T-helper 1 cell treated with Interleukin-12 subunit alpha and Interleukin-12 subunit beta and Interleukin-4 antibody, amounts not matched to agents 30 μg/mL and 1 μg/mL, for 36 hours (primary cell): ENCODE measurements around the gene HGFAC.

Source experiments
- H3K27ac Mint-ChIP-seq: one replicate; pipeline ENCODE4 v1.8.0; 2021; ENCODE audit warnings: mild to moderate bottlenecking, mixed read lengths
- H3K27me3 Mint-ChIP-seq: one replicate; pipeline ENCODE4 v1.8.0; 2021; ENCODE audit warnings: low read depth, mixed read lengths
- H3K36me3 Mint-ChIP-seq: one replicate; pipeline ENCODE4 v1.8.0; 2021; ENCODE audit warnings: low read depth, mixed read lengths
- H3K4me1 Mint-ChIP-seq: one replicate; pipeline ENCODE4 v1.8.0; 2021; ENCODE audit warnings: low read depth, mixed read lengths
- H3K4me3 Mint-ChIP-seq: one replicate; pipeline ENCODE4 v1.8.0; 2021; ENCODE audit warnings: mild to moderate bottlenecking, moderate library complexity, mixed read lengths
- H3K9me3 Mint-ChIP-seq: one replicate; pipeline ENCODE4 v1.8.0; 2021; ENCODE audit warnings: mixed read lengths

Gene HGFAC

DNA sequence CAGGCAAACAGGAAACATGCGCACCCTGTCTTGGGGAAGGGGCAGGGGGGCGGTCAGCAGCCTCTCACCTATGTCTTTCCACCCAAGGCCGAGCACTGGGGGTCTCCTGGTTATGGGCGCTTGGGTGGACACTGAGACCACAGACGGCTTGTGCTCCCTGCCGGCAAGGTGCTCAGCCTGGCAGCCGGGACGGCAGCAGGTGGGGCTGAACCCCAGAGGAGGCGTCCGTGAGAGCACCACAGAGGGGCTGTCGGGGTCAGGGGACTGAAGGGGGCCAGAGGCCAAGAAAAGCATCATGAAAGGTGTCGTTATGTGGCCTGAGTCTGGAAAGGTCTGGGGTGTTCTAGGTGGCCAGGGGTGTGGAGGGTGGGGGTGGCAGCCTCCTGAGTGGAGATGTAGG, 40.9 kb downstream of the HGFAC start:
- no peaks in the 10 kb centered on the region for H3K4me1 Mint-ChIP-seq
- no peak overlapping the region for H3K27ac Mint-ChIP-seq
- H3K4me3 Mint-ChIP-seq, result no peak overlapping the region
- H3K9me3 Mint-ChIP-seq, result no peaks in the 10 kb centered on the region
- peaks cover 17% of the 10 kb centered on the region for H3K27me3 Mint-ChIP-seq
- H3K36me3 Mint-ChIP-seq, result no peaks in the 10 kb centered on the region

DNA sequence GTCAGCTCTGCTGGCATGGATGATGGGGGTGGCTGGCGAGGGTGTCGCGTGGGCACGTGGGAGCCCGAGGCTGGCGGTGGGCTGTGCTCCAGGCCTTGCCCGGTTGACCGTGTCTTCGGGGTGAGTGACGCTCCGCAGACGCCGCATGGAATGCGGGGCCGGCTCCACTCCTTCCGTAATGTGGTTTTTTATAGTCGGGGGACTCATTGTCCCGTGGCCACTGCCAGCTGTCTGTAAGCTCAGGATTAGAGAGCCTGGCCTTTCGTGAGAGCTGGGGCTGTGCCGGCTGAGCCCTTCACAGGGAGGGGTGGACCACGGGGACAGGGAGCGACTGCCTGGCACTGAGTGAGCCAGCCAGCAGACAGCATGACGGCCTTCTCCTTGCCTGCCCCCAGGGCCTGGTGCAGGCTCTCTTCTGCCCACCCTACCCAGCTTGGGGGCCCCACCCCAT, 41.7 kb downstream of the HGFAC start:
- no peak overlapping the region for H3K4me3 Mint-ChIP-seq
- H3K9me3 Mint-ChIP-seq, result no peaks in the 10 kb centered on the region

GRCh38 chr4:3484057-3484973, 42.5 kb downstream of the HGFAC start:
- no peaks in the 10 kb centered on the region for H3K9me3 Mint-ChIP-seq
- H3K4me1 Mint-ChIP-seq, result no peaks in the 10 kb centered on the region
- no peaks in the 10 kb centered on the region for H3K36me3 Mint-ChIP-seq
- no peak overlapping the region for H3K27ac Mint-ChIP-seq
- H3K27me3 Mint-ChIP-seq, result peaks cover 17% of the 10 kb centered on the region
- no peak overlapping the region for H3K4me3 Mint-ChIP-seq

More for the DNA sequence above, 41.7 kb downstream of the HGFAC start:
- Mint-ChIP-seq H3K4me1 (no peaks in the 10 kb centered on the region), H3K27me3 (peaks cover 17% of the 10 kb centered on the region), H3K36me3 (no peaks in the 10 kb centered on the region), H3K27ac (no peak overlapping the region)

GRCh38 chr4:3485011-3485791, 43.4 kb downstream of the HGFAC start:
- Mint-ChIP-seq H3K27ac (no peak overlapping the region), H3K36me3 (no peaks in the 10 kb centered on the region), H3K4me1 (no peaks in the 10 kb centered on the region), H3K27me3 (peaks cover 17% of the 10 kb centered on the region), H3K4me3 (no peak overlapping the region), H3K9me3 (no peaks in the 10 kb centered on the region)

DNA sequence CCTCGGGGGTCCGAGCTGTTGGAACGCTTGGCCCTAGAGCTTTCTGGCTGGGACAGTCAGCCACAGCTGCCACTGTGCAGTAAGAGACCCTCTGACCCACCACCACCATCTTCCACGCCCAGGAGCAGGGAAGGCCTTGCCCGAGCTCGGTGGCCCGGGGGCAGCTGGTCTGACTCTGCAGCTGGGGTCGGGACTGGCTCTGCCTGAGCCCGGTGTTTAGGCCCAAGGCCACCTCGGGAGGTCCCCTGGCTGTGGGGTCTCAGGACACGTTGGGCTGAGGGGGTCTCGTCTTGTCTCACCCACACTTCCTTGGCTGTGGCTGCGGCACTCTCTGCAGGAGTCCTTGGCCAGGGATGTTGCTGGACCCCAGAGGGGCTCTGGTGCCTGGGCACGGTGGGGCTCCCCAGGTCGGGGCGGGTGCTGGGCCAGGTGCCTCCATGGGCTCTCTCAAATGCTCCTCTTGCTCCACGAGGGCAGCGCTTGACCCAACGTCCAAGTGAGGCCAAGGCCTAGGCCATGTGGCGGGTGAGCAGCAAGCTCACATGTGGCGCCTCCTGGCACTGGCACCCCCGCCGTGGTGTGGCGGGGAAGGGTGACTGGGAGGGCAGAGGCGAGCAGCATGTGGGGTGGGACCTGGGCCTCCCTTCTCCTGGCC, 44.2 kb downstream of the HGFAC start:
- Mint-ChIP-seq H3K27me3 (peaks cover 16% of the 10 kb centered on the region), H3K4me1 (no peaks in the 10 kb centered on the region), H3K4me3 (no peak overlapping the region), H3K27ac (no peak overlapping the region), H3K9me3 (no peaks in the 10 kb centered on the region), H3K36me3 (no peaks in the 10 kb centered on the region)

DNA sequence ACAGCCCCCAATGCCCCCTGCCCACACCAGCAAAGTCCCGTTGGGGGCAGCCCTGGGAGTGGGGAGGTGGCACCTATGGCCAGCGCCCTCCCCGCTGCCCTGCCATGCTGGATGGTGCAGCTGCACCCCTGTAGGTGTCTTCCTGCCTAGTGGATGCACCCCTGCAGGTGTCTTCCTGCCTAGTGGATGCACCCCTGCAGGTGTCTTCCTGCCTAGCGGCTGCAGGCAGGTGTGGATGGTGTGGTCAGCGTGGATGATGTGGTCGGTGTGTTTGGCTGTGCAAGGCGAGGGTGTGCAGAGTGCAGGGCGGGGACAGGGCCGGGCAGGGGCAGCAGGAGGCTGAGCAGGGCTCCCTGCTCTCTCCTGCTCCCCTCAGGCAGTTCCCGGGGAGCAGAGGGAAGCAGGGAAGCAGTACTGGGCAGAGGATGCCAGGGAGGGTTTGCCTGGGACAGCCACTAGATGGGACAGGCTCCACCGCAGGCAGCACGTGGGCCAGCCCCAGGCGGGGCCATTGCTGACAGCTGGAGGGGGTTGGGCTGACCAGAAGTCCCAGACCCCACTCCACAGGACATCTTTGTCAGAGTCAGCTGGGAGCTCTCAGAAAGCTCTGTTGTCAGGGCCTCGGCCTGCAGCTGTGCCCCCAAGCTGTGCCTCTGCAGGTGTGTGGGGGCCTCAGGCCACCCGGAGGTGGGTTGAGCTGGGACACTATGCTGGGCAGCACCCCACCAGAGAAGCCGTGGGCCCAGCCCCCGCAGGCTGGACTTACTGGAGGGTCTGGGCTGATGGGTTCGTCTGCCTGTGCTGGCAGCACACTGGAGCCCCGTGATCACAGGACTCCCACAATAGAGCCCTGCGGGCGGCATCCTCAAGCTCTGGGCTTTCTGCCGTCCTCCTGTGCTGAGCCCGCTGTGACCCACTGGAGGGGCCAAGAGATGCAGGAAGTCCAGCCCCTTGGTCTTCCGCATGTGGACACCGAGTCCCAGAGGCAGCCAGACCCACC, 45.1 kb downstream of the HGFAC start:
- Mint-ChIP-seq H3K9me3 (no peaks in the 10 kb centered on the region), H3K4me3 (no peak overlapping the region), H3K27me3 (peaks cover 15% of the 10 kb centered on the region), H3K36me3 (no peaks in the 10 kb centered on the region), H3K27ac (no peak overlapping the region), H3K4me1 (no peaks in the 10 kb centered on the region)

- Mint-ChIP-seq H3K27ac (no peak overlapping the region), H3K27me3 (peaks cover 12% of the 10 kb centered on the region), H3K4me1 (no peaks in the 10 kb centered on the region), H3K4me3 (no peak overlapping the region), H3K36me3 (no peaks in the 10 kb centered on the region), H3K9me3 (no peaks in the 10 kb centered on the region)
Observed at GRCh38 chr4:3487861-3488260, 46.1 kb downstream of the HGFAC start.

DNA sequence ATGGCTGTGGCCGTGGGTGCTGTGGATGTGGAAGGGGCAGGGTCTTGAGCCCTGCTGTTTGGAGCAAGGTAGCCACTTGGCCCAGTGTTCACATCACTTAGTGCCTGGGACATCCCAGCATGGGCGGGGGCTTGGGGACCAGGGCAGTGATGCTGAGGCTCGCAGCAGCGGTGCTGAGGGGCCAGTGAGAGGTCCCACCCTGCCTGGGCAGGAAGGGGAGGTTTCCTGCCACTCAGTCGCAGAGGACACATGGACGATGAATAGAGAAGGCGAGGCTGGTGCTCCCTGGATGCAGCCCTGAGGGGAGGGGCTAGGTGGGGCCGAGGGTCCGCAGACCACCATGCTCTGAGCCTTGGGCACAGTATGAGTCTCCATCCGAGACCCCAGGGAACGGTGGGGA, 47.1 kb downstream of the HGFAC start:
- Mint-ChIP-seq H3K4me3 (no peak overlapping the region), H3K27me3 (peaks cover 12% of the 10 kb centered on the region), H3K9me3 (no peaks in the 10 kb centered on the region), H3K4me1 (no peaks in the 10 kb centered on the region), H3K27ac (no peak overlapping the region), H3K36me3 (no peaks in the 10 kb centered on the region)

DNA sequence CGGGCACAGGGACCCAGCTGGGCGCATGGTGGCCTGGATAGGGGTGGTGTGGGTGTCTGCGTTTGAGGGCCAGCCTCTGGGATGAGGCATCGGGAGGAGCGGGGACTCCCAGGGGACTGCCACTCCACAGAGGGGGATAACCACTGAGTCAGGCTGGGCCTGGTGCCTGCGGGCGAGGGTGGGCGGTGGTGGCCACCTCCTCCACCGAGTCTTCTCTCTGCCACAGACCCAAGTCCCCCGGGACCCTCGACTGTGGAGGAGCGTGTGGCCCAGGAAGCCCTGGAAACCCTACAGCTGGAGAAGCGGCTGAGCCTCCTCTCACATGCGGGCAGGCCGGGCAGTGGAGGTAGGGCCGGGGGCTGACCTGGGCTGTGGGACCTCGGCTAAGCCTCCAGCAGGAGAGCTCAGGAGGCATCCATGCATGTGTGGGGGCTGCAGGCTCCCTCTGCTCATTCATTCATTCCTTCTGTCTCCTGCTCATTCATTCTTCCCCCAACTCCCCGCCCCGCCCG, 47.7 kb downstream of the HGFAC start:
- H3K36me3 Mint-ChIP-seq, result no peaks in the 10 kb centered on the region
- H3K27me3 Mint-ChIP-seq, result peaks cover 9% of the 10 kb centered on the region

DNA sequence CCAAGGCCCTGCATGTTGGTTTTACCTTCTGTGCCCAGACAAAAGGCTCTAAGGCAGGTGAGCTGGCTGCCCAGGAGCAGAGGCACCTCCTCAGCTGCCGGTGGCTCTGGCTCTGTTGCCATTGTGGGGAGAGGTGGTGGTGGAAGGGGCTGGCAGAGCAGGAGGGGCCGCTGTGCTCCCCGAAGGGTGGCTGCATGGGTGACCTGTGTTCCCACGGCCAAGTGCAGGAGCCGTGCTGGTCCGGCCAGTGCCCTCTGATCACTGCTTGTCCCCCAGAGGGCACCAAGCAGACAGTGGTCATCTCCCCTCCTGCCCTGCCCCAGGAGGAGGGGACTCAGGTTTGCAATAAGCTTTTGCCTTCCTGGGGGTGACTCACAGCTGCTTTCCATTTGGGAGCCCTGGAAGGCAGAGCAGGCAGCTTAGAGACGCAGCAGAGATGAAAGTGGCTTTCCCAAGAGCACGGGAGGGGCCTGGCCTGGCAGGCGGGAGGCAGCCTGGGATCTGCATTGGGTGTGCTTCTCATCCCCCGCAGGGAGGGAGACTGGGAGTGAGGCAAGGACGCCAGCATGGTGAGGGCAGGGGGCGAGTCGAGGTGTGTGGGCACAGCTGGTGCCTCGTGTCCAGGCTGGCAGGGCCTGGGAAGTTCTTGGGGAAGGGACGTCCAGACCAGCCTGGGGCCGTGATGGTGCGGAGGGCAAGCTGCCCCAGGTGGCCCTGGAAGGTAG, 50.1 kb downstream of the HGFAC start:
- Mint-ChIP-seq H3K36me3 (no peaks in the 10 kb centered on the region), H3K9me3 (no peaks in the 10 kb centered on the region), H3K4me3 (no peak overlapping the region), H3K27ac (no peak overlapping the region), H3K27me3 (peaks cover 6% of the 10 kb centered on the region), H3K4me1 (no peaks in the 10 kb centered on the region)

More for the DNA sequence above, 47.7 kb downstream of the HGFAC start:
- no peak overlapping the region for H3K27ac Mint-ChIP-seq
- no peaks in the 10 kb centered on the region for H3K4me1 Mint-ChIP-seq
- H3K4me3 Mint-ChIP-seq, result no peak overlapping the region
- no peaks in the 10 kb centered on the region for H3K9me3 Mint-ChIP-seq

- Mint-ChIP-seq H3K4me3 (no peak overlapping the region), H3K27me3 (peaks cover 6% of the 10 kb centered on the region), H3K4me1 (no peaks in the 10 kb centered on the region), H3K9me3 (no peaks in the 10 kb centered on the region), H3K36me3 (no peaks in the 10 kb centered on the region), H3K27ac (no peak overlapping the region)
Observed at GRCh38 chr4:3492741-3493719, 51.3 kb downstream of the HGFAC start.

DNA sequence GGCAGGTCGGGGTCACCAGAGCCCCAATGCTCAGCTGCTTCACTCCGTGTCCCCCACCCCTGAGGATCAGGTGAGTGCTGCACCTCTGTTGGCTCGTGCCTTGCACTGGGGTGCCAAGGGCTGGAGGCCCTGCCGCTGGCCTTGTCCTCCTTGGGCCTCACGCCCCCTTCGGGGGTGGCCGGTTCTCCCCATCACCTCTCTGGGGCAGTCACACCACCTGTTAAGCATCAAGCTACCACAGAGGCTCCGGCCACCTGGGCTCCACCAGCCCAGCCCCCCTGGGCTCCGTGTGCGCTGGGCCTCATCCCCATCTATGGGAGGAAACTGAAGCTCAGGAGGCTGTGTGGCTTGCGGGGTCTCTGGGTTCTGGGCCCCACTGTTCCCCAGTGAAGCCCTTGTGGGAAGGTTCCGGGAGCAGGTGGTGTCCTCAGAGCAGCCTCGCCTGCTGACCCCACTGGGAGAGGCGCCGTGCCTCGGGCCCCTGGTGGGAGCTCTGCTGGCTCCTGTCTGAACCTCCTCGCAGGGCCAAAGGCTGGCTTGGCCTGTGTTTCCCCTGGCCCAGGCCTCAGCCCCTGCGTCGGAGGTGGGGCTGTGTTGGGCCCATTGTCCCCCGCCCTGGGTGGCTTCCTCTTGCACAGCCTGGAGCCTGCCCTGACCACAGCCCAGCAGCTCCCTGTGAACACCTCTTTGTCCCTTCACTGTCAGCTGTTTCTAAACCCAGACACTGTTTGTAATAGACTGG, 52.1 kb downstream of the HGFAC start:
- no peaks in the 10 kb centered on the region for H3K36me3 Mint-ChIP-seq

More for the DNA sequence above, 52.1 kb downstream of the HGFAC start:
- Mint-ChIP-seq H3K27me3 (peaks cover 6% of the 10 kb centered on the region), H3K9me3 (no peaks in the 10 kb centered on the region), H3K4me3 (no peak overlapping the region), H3K4me1 (no peaks in the 10 kb centered on the region), H3K27ac (no peak overlapping the region)
